ENCODE measurements around the gene GNAS.

DNA sequence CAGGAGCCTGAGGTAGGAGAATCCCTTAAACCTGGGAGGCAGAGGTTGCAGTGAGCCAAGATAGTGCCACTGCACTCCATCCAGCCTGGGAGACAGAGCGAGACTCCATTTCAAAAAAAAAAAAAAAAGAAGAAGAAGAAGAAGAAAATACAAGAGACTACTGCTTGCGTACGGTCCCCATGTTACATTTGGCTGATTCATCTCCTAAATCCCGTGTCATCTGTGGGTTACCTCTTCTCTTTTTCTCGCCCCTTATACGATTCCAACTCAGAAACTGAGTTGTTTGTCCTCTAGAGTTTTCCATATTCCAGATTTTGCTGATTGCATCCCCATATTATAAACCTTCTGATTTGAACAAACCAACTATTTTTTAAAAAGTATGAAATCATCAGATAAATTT, 66.1 kb downstream of the GNAS start:
- TF ChIP-seq, protein P1, sequence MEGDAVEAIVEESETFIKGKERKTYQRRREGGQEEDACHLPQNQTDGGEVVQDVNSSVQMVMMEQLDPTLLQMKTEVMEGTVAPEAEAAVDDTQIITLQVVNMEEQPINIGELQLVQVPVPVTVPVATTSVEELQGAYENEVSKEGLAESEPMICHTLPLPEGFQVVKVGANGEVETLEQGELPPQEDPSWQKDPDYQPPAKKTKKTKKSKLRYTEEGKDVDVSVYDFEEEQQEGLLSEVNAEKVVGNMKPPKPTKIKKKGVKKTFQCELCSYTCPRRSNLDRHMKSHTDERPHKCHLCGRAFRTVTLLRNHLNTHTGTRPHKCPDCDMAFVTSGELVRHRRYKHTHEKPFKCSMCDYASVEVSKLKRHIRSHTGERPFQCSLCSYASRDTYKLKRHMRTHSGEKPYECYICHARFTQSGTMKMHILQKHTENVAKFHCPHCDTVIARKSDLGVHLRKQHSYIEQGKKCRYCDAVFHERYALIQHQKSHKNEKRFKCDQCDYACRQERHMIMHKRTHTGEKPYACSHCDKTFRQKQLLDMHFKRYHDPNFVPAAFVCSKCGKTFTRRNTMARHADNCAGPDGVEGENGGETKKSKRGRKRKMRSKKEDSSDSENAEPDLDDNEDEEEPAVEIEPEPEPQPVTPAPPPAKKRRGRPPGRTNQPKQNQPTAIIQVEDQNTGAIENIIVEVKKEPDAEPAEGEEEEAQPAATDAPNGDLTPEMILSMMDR (IDR thresholded peaks at IDR 0.05) = no peak
- no peak for TF ChIP-seq POLR2A (IDR thresholded peaks at IDR 0.05)
- TF ChIP-seq EP300 (IDR thresholded peaks at IDR 0.05) = no peak

Data from gastroesophageal sphincter (tissue), 3 donors.